ENCODE measurements around the gene WDR81. TPM values are rescaled to one million over a fixed set of nuclear protein-coding genes. Genes with fewer than 3 reads are reported as not detected.

WDR81 gene
- total RNA-seq, 4 donors from 2014 or later = 26.1 to 73.7 (median 35.7) TPM

GRCh38 chr17:1746975-1747543 lies 22.6 kb downstream of the WDR81 start:
- no peak for TF ChIP-seq CTCF (IDR thresholded peaks at IDR 0.05)
- peak; percentile 88 for TF ChIP-seq EP300 (IDR thresholded peaks at IDR 0.05; ENCODE audit: low read depth)
- TF ChIP-seq POLR2A (IDR thresholded peaks at IDR 0.05) = no peak
- TF ChIP-seq POLR2AphosphoS5 (IDR thresholded peaks at IDR 0.05) = peak; percentile 42 to 60 (median 59)
- Histone ChIP-seq H3K27ac (peak overlapping the region; percentile 4 to 50 (median 28)), H3K27me3 (no peaks in the 10 kb centered on the region), H3K4me3 (no peak overlapping the region), H3K4me1 (peaks cover 0 to 24% (median 11%) of the 10 kb centered on the region in 4 donors), H3K36me3 (no peaks in the 10 kb centered on the region), H3K9me3 (no peaks in the 10 kb centered on the region)
- in situ Hi-C loops (cut with MboI; ENCODE audit: low pct_ligation_motif_present in 1 of 4, low pct_unique_long_range_greater_than_20kb in 1 of 4, low sequenced_read_pairs in 3 of 4) = no loop called here
- 67 to 80% methylated on average over 3 to 18 of the region's 22 CpGs for WGBS, 2 donors (ENCODE audit: low coverage in 1 of 2)
- intact Hi-C loops (cut with DNase I; ENCODE audit: low total_unique reads) = no loop called here
- peak; percentile 77 for DNase-seq

GRCh38 chr17:1750628-1751027 lies 26.1 kb downstream of the WDR81 start:
- 79% methylated on average over 9 of the region's 9 CpGs; no CpG with 5 or more reads in 1 of the 2 donors for WGBS, 2 donors (ENCODE audit: low coverage in 1 of 2)
- no peaks in the 10 kb centered on the region for H3K27me3 ChIP-seq
- H3K4me3 ChIP-seq = no peak overlapping the region
- DNase-seq = no peak
- H3K27ac ChIP-seq = peak overlapping the region in 1 of 4 donors; percentile 13
- H3K9me3 ChIP-seq = no peaks in the 10 kb centered on the region
- peaks cover 0 to 37% (median 16%) of the 10 kb centered on the region in 4 donors for H3K4me1 ChIP-seq
- intact Hi-C loops (cut with DNase I; ENCODE audit: low total_unique reads) = no loop called here
- no peaks in the 10 kb centered on the region for H3K36me3 ChIP-seq
- in situ Hi-C loops (cut with MboI; ENCODE audit: low pct_ligation_motif_present in 1 of 4, low pct_unique_long_range_greater_than_20kb in 1 of 4, low sequenced_read_pairs in 3 of 4) = no loop called here
- TF ChIP-seq POLR2AphosphoS5 (IDR thresholded peaks at IDR 0.05) (no peak), POLR2A (IDR thresholded peaks at IDR 0.05) (no peak), EP300 (IDR thresholded peaks at IDR 0.05; ENCODE audit: low read depth) (no peak), CTCF (IDR thresholded peaks at IDR 0.05) (no peak)

- peaks cover 0 to 26% (median 11%) of the 10 kb centered on the region in 4 donors for H3K4me1 ChIP-seq
- H3K27ac ChIP-seq = peak overlapping the region; percentile 38 to 58 (median 46)
- H3K4me3 ChIP-seq = peak overlapping the region in 1 of 4 donors; percentile 29
- H3K36me3 ChIP-seq = no peaks in the 10 kb centered on the region
- in situ Hi-C loops (cut with MboI; ENCODE audit: low pct_ligation_motif_present in 1 of 4, low pct_unique_long_range_greater_than_20kb in 1 of 4, low sequenced_read_pairs in 3 of 4) (no loop called here), intact Hi-C loops (cut with DNase I; ENCODE audit: low total_unique reads) (no loop called here)
- no peaks in the 10 kb centered on the region for H3K9me3 ChIP-seq
- WGBS, 2 donors (ENCODE audit: low coverage in 1 of 2) = 13 to 35% methylated on average over 3 to 18 of the region's 18 CpGs
- H3K27me3 ChIP-seq = no peaks in the 10 kb centered on the region
- TF ChIP-seq CTCF (IDR thresholded peaks at IDR 0.05) = no peak
- no peak for TF ChIP-seq EP300 (IDR thresholded peaks at IDR 0.05; ENCODE audit: low read depth)
- peak in 1 of 3 donors; percentile 15 for TF ChIP-seq POLR2AphosphoS5 (IDR thresholded peaks at IDR 0.05)
- peak; percentile 66 for DNase-seq
These were observed 28.1 kb downstream of the WDR81 start for GRCh38 chr17:1752425-1753262.

GRCh38 chr17:1753767-1754429 lies 29.4 kb downstream of the WDR81 start:
- intact Hi-C loops (cut with DNase I; ENCODE audit: low total_unique reads) = no loop called here
- in situ Hi-C loops (cut with MboI; ENCODE audit: low pct_ligation_motif_present in 1 of 4, low pct_unique_long_range_greater_than_20kb in 1 of 4, low sequenced_read_pairs in 3 of 4) = no loop called here
- no peak overlapping the region for H3K27ac ChIP-seq
- no peaks in the 10 kb centered on the region for H3K9me3 ChIP-seq
- TF ChIP-seq EP300 (IDR thresholded peaks at IDR 0.05; ENCODE audit: low read depth) (no peak), POLR2A (IDR thresholded peaks at IDR 0.05) (no peak), CTCF (IDR thresholded peaks at IDR 0.05) (no peak)
- H3K36me3 ChIP-seq = no peaks in the 10 kb centered on the region
- H3K4me1 ChIP-seq = peaks cover 0 to 26% (median 11%) of the 10 kb centered on the region in 4 donors
- DNase-seq = no peak
- no peaks in the 10 kb centered on the region for H3K27me3 ChIP-seq
- no peak overlapping the region for H3K4me3 ChIP-seq
- 67 to 89% methylated on average over 1 to 23 of the region's 23 CpGs for WGBS, 2 donors (ENCODE audit: low coverage in 1 of 2)

Data from transverse colon (tissue), 4 donors.